Ovary (tissue), 3 donors: Measurements from ENCODE around the gene CSMD2.

Experiments used
- CTCF ChIP-seq, 3 donors: fragments of 450-650 bp in 2 of 3; fragments of 200-600 bp in 1 of 3; IDR thresholded peaks; one replicate each; pipeline versions ENCODE4 v1.5.1 to v1.8.0; 2016 to 2022; ENCODE audit warnings: antibody characterized with exemption in 3 of 3, mild to moderate bottlenecking in 1 of 3
- POLR2A ChIP-seq: fragments of 450-650 bp; IDR thresholded peaks from one replicate; pipeline ENCODE4 v1.6.1; 2017; ENCODE audit warnings: antibody characterized with exemption, mild to moderate bottlenecking, moderate library complexity
- donor health status: DM: no; HTN: no; CAD: no.

GRCh38 chr1:33792651-33793050 is 372.4 kb downstream of the CSMD2 start:
- no peak for TF ChIP-seq CTCF (IDR thresholded peaks at IDR 0.05)
- no peak for TF ChIP-seq POLR2A
